GM12892 (cell line): ENCODE data around the gene MED9.

ENCODE experiments used
- DNase-seq: peaks from one replicate; pipeline ENCODE4 v3.0.0; 2011; ENCODE audit not compliant: insufficient read length
- FAIRE-seq: peaks from 2 replicates; lab custom pipeline; 2011; peaks lifted over from hg19 to GRCh38; lab: Jason Lieb, UNC
- POLR2A ChIP-seq: IDR thresholded peaks from 2 replicates; pipeline ENCODE4 v1.6.1; 2011; ENCODE audit warnings: low read depth, low read length, control low read depth
- POLR2AphosphoS5 ChIP-seq: IDR thresholded peaks from 2 replicates; pipeline ENCODE4 v1.6.1; 2011; ENCODE audit warnings: low read depth, low read length, control low read depth
- TAF1 ChIP-seq: IDR thresholded peaks from 2 replicates; pipeline ENCODE4 v1.6.1; 2011; ENCODE audit warnings: low read depth, mild to moderate bottlenecking, control low read depth, low read length, borderline replicate concordance

MED9 gene

GRCh38 chr17:17508646-17509591, 32.1 kb downstream of the MED9 start:
- TF ChIP-seq TAF1: no peak
- no peak for TF ChIP-seq POLR2AphosphoS5
- no peak for TF ChIP-seq POLR2A
- FAIRE-seq (no peak), DNase-seq (no peak)

DNA sequence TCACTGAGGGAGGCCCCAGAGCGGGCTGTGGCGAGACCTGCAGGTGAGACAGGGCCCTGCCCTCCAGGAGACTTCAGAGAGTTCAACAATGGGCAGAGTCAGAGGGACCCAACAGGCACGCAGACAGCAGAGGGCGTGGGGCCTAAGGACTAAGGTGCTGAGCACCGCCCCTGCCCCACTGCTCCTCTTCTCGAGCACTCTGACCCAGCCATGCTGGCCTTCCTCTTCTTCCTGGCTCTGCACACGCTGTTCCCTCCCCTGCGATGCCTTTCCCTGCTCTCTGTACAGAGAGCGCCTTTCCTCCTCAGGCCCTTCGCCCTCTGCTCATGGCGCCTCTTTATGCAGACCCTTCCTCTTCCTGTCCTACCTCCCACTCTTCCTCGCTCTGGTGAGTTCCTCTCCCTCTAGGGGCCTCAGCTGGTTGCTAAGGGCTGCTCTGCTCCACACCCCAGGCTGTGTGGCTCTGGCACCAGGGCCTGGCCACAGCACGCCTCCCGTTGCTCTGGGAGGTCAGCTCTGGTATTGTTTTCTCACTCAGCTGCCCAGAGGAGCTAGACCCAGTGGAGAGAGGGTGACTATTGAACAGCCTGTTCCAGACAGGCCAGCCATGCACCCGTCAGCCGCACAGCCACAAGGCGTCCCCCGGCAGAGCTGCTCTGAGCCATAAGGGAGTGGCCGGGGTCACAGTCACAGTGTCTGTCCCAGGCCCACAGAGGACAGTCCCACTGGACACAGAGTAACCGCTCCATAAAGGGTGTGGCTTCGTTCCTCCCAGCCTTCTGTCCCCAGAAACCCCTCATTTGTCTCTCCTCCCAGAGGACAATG, 33.0 kb downstream of the MED9 start:
- DNase-seq (no peak), FAIRE-seq (no peak)
- TF ChIP-seq POLR2A: no peak

DNA sequence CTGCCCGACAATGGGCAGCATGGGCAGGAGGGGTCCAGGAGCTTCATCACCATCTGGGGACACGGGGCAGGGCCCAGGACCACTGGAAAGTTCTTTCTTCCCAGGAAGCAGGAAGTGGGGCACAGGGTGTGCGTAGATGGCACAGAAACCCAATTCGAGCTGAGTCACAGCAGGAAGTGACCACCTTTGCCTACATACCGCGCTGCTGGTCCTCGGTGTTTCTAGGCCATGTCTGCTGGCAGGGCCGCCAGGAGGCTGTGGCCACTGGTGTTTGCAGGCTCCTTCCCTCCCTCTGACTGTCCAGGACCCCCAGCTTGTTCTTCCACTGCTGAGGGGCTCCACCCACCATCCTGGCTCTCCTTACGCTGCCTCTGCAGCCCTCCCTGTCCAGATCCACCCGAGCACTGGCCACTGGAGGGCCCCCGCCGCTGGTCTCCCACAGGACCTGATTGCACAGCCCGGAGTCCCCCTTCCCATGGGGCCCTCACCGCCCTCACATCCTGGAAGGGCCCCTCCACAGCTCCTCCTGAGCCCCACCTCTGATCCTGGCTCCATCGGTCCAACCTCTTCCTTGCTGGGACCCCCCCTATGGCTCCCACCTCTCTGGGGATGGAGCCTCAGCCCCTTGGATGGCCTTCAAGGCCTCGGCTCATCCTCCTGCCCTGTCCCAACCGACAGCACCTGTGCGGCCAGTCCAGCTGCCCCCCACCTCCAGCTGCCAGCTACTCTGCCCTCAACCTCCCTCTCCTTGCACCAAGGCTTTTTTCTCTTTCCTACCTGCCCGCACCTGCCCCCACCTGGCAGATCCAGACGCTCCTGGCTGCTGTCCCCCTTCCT, 33.9 kb downstream of the MED9 start:
- DNase-seq: no peak
- TF ChIP-seq POLR2A: no peak
- TF ChIP-seq POLR2AphosphoS5: no peak
- no peak for TF ChIP-seq TAF1
- no peak for FAIRE-seq

DNA sequence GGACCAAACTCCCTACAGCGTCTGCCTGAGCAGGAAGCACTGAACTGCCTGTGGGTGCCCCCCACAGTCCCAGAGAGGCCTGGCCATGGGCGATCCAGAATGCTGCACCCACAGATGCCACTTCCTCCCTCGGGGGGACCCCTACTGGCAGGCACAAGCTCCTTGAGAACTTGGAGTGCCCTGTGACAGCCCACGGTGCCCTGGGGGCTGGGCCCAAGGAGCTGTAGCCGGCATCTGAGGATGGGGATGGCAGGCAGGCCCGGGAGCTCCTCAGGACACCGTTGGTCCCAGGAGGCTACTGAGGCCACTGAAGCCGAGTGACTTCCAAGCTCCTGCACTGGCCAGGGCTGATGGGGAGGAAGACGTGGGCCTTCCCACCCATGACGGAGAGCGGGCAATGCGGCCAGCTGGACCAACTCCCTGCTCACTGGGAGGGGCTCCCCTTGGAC, 34.5 kb downstream of the MED9 start:
- no peak for FAIRE-seq
- TF ChIP-seq POLR2A (no peak), TAF1 (no peak), POLR2AphosphoS5 (no peak)

GRCh38 chr17:17511881-17512858, 35.4 kb downstream of the MED9 start:
- TF ChIP-seq POLR2A (no peak), POLR2AphosphoS5 (no peak), TAF1 (no peak)
- no peak for FAIRE-seq
- DNase-seq: no peak

More for the DNA sequence above, 34.5 kb downstream of the MED9 start:
- DNase-seq: no peak

DNA sequence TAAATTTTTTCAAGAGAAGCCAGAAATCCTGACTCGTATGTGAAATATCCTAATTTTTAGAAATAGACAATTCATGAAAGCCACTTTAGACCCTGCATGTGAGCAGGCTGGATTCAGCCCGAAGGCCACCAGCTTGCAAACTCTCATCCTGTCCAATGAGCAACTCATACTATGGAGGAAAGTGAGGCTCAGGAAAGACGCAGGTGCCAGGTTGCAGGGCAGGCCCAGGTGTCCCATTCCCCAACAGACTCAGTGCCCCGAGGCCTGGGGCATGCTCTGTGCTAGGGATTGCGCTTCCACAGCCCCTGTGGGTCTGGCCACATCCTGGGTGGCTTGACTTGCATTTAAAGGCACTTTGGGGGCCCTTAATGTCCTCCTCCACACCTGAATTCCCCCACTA, 36.1 kb downstream of the MED9 start:
- no peak for TF ChIP-seq TAF1
- no peak for FAIRE-seq
- DNase-seq: no peak

DNA sequence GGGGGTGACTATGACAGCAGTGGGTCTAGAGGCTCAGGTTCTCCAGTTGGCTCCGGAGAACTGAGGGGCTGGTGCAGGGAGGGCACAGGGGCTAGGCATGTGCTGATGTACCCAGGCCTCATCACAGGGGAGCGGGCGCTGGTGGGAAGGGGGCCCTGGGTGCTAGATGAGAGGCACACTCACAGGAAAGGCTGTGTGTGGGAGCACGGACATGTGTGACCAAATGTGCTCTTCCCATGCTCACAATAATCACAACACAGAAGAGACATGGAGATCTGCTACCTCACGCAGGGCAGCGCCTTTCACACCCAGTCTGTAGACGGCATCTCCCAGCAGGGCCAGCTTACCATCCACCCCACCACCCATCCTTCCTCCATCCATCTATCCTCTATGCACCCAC, 36.8 kb downstream of the MED9 start:
- DNase-seq (no peak), FAIRE-seq (no peak)

GRCh38 chr17:17514361-17514992, 37.7 kb downstream of the MED9 start:
- no peak for TF ChIP-seq POLR2AphosphoS5
- TF ChIP-seq POLR2A: no peak
- TF ChIP-seq TAF1: no peak
- no peak for FAIRE-seq
- no peak for DNase-seq

More for the DNA sequence above, 36.8 kb downstream of the MED9 start:
- TF ChIP-seq POLR2AphosphoS5 (no peak), POLR2A (no peak), TAF1 (no peak)

GRCh38 chr17:17514993-17515933, 38.5 kb downstream of the MED9 start:
- TF ChIP-seq POLR2A (no peak), POLR2AphosphoS5 (no peak), TAF1 (no peak)
- no peak for DNase-seq
- FAIRE-seq: no peak
